GM19328 (cell line): ENCODE results near the gene NMRAL1.

ENCODE experiments used
- ATAC-seq: cut with Tn5 transposase; IDR thresholded peaks from one replicate; pipeline ENCODE4 v1.9.1; 2021; ENCODE audit warnings: mild to moderate bottlenecking, moderate library complexity; ENCODE audit not compliant: unreplicated experiment

Gene NMRAL1

DNA sequence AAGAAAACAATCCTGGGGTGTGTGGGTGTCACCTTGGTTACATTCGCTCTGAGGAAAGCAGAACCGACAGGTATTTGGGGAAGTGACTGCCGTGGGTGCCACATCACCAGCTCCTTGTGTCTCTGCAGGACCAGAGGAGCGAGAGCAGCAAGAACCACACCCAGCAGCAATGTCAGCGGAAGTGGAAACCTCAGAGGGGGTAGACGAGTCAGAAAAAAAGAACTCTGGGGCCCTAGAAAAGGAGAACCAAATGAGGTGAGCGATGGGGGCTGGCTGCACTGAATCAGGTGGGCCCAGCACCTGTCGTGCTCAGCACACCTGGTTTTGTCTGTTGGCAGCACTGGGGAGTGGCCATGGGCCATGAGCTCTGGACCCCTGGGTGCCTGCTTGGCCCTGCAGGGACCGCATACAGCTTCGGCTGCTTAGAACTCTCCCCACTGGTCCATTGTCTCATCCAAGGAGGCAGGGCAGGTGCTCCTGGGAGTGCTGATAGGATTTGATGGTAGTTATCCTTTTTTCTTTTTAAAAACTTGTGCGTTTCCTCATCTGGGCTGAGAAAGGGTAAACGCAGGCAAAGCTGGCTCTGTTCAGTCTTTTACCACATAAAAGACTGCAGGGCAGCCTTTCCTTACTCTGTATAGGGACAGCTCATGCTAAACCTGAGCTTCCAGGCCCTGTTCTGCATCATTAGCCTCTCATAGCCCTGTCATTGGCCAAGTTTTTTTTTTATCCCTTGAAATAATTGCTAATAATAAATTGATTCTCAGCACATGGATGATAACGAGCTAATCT lies 31.1 kb upstream of the NMRAL1 start:
- peak; percentile 71 for ATAC-seq

DNA sequence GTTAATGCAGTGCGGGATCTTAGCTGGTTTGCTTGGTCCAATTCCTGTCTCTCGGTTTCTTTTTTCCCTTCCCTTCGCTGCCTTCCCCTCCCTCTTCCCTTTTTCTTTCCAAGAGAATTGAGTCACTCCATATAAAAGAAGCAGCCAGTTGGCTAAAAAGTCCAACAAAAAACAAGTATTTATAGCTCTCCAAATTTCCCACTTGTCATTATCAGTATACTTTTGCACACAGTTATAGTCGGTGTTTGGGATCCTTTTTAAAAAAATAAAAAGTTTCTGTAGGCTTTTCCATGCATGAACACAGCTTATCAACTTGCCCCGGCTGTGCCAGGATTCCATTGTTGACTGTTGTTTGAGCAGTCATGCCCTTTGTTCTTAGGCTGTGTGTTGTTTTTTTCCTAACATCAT lies 26.6 kb upstream of the NMRAL1 start:
- ATAC-seq = no peak

DNA sequence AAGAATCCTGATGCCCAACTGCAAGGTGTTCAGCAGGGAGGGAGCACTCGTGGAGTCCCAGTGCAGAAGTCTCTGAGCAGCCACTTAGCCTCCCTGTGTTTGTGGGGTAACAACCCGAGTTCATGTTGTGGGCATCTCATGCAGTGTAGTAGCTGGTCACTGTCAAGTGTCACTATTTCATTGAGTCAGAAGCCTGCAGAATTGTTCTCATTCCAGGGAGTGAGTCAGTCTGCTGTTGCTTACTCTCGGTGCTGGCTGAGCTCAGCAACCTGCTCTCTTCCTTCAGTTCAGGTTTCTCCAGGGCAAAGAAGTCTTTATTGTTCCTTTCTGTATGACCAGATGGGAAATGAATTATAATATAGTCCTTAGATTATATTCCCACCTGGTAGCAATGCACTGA lies 25.8 kb upstream of the NMRAL1 start:
- ATAC-seq = no peak

DNA sequence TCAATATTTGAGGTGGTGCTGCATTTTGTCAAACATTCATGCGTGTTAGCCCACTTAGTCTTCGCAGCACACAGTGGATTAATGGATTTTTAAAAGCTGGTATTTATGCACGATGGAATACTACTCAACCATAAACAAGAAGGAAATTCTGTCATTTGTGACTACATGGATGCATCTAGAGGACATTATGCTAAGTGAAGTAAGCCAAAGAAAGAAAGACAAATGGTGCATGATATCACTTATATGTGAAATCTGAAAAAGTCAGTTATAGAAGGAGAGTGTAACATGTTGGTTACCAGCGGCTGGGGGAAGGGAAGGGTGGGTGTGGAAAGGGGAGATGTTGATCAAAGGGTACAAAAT lies 24.8 kb upstream of the NMRAL1 start:
- ATAC-seq = no peak

DNA sequence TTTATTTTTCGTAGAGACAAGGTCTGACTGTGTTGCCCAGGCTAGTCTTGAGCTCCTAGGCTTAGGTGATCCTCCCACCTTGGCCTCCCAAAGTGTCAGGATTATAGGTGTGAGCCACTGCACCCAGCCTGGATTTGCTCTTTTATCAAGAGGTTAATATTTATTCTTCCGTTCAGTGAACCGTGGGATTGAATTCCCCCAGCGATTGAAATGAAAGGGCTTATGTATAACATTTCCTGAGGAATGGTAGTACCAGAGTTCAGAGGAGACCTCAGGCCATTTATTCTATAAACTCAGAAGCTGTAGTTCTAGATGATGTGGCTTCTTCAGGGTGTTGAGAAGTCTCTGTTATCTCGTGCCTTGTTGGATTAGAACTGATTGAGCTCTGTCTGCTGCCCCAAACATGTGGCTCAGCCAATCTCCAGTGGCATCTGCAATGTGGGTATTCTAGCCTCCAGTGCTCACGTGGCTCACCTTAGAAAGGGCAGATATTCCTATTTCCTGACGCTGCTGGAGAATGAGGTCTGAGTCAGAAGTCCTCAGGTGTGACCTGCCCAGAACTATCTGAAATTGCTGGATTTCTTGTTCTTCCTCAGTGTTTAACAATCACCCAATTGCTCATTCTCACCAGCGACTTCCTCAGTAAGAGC lies 24.2 kb upstream of the NMRAL1 start:
- no peak for ATAC-seq

DNA sequence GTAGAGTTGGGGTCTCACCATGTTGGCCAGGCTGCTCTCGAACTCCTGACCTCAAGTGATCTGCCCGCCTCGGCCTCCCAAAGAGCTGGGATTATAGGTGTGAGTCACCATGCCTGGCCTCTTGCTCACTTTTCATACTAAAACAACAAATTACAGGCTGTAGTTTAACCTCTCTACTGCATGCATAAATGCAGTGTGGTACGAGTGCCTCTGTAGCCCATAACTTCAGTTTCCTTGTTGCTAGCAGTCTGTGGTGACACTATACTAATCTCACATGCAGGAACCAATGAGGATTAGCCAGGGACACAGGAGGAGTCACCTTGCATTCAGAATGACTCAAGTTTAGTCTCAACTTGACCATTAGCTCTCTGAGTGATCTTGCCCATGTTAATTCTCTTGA lies 21.9 kb upstream of the NMRAL1 start:
- ATAC-seq = no peak

DNA sequence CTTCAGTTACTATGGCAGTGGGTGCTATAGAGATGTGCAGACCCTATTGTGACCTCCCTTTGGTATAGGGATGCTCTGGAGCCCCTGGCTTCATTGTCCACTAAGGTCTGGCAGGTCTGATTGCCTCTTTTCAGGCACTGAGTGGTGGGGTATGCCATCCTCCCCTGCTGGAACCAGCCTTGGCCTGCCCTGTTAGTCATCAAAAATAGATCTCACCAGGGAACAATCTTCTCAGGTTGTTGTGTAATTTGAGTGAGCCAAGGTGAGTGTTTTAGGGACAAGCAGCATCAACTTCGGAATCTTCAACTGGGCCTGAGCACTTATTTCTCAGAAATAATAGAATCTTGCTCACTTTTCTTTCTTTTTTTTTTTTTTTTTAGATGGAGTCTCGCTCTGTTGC lies 21.3 kb upstream of the NMRAL1 start:
- ATAC-seq = no peak

DNA sequence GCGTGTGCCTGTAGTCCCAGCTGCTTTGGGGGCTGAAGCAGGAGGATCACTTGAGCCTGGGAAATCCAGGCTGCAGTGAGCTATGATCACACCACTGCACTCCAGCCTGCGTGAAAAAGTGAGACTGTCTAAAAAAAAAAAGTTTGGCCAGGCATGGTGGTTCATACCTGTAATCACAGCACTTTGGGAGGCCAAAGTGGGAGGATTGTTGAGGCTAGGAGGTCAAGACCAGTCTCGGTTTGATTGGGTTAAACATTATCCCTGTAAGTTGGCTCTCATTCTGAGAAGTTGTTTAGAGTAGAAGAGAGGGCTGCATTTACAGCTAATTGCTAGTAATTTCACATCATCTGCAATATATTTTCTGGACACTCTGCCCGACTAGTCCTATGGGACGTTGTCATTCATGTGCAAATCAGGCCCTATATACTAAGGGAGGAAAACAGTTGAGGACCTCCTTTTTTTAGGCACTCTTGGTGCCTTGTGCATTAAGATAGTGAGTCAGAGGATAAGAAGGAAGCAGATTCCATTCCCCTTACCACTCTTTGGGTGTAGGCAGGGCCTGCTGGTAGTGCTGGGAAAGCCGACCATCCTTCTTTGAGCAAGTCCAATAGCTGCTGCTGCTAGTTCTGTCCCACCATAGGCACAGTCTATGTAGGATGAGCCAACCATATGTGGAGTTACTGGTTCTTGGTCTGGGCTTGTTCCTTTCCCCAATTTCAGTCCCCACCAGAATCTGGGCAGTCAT lies 20.5 kb upstream of the NMRAL1 start:
- ATAC-seq = no peak

DNA sequence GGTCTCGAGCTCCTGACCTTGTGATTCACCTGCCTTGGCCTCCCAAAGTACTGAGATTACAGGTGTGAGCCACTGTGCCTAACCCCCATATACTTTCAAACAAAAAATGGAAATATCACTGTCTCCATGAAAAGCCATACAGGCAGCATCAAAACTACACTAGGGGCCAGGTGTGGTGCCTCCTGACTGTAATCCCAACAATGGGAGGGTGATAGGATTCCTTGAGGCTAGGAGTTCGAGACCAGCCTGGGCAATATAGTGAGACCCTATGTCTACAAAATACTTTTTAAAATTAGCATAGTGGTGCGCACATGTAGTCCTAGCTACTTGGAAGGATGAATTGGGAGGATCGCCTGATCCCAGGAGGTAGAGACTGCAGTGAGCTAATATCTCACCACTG lies 17.5 kb upstream of the NMRAL1 start:
- no peak for ATAC-seq

DNA sequence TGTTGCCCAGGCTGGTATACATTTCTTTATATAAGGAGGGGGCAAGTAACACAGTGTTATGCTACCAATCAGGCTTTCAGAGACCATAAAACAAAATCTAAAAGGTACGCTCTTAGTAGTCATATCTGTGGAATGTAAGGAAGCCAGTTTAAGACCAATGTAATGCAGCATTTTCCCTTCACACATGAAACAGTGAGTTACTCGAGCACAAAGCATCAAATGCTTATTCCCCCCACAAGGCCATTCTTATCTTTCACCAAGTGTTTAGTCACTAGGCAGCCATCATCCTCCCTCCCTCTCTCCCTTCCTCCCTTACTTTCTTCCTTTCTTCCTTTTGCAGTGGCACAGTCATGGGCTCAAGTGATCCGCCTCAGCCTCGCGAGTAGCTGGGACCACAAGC lies 14.6 kb upstream of the NMRAL1 start:
- no peak for ATAC-seq

DNA sequence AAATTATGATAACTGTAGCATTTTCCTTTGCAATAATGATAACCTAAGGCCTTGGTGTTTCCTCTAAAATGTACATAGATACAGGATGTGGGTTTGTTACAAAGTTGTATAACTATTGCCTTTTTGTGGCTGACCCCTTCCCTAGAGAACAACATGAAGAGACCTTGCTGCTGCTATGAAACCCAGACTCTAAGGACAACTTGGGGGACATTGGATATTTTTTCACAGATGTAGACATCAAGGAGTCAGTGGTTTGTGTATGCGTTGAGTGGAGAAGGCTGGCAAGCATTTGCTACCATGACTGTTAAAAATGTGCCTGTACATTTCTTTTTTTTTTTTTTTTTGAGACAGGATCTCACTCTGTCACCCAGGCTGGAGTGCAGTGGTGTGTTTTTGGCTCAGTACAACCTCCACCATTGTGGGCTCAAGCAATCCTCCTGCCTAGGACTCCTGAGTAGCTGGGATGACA lies 14.1 kb upstream of the NMRAL1 start:
- ATAC-seq = no peak

DNA sequence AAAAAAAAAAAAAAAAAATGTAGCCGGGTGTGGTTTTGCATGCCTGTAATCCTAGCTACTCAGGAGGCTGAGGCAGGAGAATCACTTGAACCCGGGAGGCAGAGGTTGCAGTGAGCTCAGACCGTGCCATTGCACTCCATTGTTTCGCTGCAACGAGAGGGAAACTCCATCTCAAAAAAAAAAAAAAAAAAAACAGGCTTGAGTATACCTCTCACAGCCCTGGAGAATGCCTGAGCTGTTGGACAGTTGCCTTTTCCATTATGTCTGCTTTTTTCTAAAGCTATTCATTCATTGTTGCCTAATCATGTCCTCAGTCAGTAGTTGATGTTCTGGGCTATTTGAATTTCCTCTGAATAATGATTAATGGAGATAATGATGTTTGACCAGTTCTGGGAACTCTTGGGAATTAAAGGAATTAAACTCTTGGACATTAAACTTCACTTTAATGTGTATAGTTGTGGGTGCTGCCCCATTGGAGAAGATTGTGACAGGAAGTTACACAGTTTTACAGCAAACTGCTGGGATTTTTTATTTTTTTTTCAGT lies 13.6 kb upstream of the NMRAL1 start:
- ATAC-seq = no peak

DNA sequence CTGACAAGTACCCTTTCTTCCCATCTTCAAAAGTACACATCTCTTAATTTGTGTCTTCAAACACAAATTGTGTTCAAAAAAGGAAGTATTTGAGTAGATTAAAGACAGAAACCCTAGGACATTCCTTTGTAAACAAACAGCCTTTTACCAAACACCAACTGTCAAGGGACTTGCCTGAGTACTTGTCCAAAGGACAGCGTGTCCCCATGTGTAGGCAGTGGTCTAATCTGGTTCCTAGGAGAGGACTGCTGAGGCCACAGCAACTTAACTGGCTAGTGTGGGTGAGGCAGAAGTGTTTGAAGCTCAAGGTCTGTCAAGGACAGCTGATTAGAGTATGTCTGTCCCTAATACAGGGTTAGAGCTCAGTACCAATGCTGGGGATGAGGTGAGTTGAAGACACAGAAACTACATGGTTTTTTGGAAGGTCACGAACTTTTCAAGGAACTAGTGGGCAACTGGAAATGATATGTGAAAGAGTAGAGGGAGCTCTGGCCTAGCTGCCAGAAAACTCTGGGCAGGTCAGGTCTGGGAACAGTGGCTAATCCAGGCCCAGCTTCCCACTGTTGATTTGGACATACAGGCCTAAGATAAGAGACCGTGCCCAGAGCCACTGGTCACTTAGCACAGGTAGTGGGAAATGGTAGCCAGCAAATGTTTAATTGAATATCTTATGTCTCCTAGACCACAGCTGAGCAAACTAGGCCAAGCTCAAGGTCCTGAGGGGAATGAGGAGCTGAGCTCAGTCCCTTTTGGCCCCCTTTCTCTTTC lies 11.9 kb upstream of the NMRAL1 start:
- ATAC-seq = no peak

DNA sequence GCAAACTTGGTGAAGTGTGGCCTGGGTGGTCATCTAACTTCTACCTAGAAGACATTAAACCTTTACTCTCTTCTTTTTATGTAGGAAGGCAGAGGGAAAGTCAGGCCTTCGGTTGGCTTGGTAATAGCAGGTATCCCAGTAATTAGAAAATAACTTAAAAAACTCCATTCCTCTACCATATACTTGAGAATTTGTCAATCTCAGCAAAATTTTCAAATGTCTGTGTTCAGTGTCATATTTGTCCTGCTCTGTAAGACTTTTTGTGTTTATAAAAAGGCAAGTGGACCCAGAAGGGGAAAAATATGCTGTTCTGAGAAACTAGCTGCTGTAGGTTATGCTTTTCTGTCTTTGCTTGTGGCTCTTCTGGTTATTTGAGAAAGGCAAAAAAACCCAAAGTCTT lies 7.5 kb upstream of the NMRAL1 start:
- ATAC-seq = no peak

DNA sequence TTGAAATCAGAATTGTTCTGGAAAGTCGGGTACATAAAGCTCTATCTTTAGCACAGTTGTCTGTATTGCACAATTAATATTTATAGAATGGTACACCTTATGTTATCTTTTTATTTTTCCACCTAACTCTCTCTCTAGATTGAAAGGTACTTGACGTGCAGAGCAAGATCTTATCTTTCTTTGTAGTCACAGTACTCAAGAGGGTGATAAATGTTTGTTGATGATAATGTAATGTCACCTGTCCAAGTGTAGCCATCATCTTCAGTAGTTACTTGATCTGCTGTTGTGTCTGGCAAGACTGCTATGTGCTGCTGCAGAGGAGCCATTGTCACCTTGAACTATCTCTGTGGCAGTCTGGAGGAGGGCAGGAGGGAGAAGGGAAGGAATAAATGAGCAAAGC lies 7.1 kb upstream of the NMRAL1 start:
- ATAC-seq = no peak

DNA sequence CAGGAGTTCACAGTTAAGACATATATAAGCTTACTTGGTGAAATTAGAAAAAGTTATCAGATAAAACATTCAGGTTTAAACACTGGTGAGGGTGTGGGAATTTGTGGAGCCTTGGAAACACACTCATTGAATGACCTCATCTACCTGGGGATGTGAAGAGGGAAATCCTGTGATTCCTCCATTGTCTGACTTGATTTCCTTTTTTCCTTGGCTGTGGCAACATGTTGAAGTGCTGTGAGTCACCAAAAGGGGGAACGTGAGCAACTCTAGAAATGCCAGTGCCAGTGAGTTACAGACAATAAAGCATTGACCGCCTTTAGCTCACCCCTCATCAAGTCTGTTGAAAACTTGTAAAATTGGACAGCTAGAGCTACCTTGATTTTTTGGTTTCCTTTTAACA lies 3.5 kb upstream of the NMRAL1 start:
- no peak for ATAC-seq

DNA sequence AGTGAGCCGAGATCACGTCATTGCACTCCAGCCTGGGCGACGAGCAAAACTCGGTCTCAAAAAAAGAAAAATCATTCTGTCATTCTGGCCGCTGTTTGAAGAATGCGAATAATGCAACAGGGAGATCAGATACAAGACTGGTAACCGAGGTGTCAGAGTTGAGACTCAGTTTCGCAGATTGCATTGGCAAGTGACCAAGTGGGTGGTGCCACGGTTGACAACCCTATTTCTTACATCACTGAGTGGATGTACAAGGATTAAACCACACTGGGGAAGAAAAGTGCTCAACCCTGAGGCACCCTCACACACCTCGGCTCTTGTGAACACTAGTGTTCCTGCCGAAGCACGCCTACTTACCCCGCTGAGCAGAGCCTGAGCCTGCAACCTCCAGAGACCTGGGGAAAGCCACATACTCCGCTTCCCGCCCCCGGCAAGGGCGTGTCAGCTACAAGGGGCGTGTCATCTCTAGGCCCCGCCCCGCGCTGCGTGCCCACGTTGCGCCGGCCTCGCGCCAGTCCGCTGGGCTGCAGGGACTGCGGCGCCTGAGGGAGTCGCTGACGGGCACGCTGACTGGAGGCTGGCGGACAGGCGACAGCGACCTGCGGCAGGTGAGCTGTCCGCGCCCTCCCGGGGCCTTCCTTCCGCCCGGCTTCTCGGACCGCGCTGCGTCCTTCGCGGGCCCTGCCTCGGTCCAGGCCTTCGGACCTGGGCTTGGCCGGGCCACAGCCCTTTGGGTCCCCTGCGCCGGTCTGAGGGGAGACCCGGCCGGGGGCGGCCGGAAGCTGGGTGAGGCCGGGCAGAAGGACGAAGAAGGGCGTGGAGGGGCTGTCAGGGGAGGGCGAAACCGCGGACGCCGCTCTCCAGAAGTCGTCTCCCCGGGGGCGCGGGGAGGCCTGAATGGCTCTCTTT lies 1.7 kb upstream of the NMRAL1 start, which contains the start of gene HMOX2:
Gene HMOX2 (plus strand): TSS at position 519 of the 909 bp plus-strand sequence. CDS start 29,127 bp downstream, outside the sequence.
- peak; percentile 83 for ATAC-seq

DNA sequence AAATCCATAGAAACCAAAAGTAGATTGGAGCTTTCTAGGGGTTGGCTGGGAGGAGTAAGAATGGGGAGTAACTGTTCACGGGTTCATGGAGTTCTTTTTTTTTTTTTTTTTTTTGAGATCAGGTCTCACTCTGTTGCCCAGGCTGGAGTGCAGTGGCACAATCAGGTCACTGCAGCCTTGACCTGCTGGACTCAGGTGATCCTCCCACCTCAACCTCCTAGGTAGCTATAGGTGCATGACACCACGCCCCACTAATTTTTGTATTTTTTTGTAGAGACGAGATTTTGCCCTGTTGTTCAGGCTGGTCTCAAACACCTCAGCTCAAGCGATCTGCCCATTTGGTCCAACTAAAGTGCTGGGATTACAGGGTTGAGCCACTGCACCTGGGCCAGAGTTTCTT lies 1.5 kb downstream of the NMRAL1 start:
- no peak for ATAC-seq

DNA sequence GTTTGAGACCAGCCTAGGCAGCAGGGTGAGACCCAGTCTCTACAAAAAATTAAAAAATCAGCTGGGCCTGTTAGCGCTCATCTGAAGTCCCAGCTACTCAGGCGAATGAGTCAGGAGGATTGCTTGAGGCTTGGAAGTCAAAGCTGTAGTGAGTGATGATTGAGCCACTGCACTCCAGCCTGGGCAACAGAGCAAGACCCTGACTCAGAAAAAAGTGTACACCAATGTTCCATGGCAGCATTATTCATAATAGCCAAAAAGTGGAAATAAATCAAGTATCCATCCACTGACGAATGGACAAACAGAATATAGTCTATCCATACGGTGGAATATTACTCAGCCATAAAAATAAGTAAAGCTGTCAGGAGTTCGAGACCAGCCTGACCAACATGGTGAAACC lies 2.6 kb downstream of the NMRAL1 start:
- no peak for ATAC-seq

DNA sequence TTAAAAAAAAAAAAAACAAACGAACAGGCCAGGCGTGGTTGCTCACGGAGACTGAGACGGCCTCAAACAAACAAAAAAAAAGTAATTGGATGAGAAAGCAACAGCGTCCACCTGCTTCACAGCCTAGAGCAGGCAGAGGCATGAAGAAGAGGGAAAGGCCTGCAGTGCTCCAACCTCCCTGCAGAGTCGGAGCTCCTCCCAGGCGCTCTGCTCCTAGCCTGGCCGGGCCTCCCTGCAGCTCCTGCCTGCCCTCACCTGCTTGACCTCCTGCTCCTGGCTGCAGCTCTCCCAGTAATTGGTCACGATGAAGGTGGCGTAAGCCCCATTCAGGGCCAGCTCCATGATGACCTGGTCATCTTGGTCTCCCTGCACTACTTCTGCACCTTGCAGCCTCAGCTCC lies 5.5 kb downstream of the NMRAL1 start:
- no peak for ATAC-seq
